ENCODE measurements around the gene PTRHD1. TPM values are rescaled to one million over a fixed set of nuclear protein-coding genes. Genes with fewer than 3 reads are reported as not detected.

Gene PTRHD1
- total and polyA plus RNA-seq, 2 of the 8 experiments (the other 6 are each of a cell fraction or from before 2014, with no cell fraction given): 46.2 to 91.9 TPM

DNA sequence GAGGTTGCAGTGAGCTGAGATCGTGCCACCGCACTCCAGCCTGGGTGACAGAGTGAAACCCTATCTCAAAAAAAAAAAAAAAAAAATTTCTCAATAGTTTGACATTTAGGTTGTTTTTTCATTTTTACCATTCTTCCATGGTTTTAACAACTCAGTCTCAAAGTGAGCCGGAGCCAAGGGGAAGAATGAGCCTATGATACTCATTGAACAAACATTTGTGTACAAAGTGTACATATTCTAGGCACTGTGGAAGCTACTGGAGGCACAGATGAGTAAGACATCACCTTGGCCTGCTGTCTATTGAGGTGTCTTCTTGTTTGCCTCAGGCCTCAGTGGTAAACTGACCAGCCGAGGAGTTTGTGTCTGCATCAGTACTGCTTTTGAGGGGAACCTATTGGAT lies 22.0 kb upstream of the PTRHD1 start:
- Histone ChIP-seq H2BK15ac (ENCODE audit: low read length) (no peak overlapping the region), H3K4ac (replicated peaks; ENCODE audit: insufficient read length, low read depth, low read length) (no peak overlapping the region), H3K4me2 (ENCODE audit: insufficient read depth in 1 of 2, low read depth in 2 of 2, low read length in 2 of 2) (no peak overlapping the region), H2BK20ac (ENCODE audit: low read length) (no peak overlapping the region), H3K79me2 (ENCODE audit: control insufficient read depth in 1 of 2, insufficient read depth in 2 of 2, low read length in 2 of 2) (peaks cover 0 to 44% of the 10 kb centered on the region in 2 experiments; a peak in 3 of 4 replicates), H4K8ac (ENCODE audit: extremely low read depth, insufficient read depth, low read length) (no peak overlapping the region), H3K18ac (ENCODE audit: extremely low read depth, low read length) (no peak overlapping the region), H4K91ac (replicated peaks; ENCODE audit: insufficient read length, low read length) (no peak overlapping the region), H2AFZ (ENCODE audit: low read length) (no peak overlapping the region), H3K36me3 (ENCODE audit: control insufficient read depth in 2 of 4, insufficient read depth in 4 of 4, low read length in 3 of 4) (peaks cover 22 to 61% (median 44%) of the 10 kb centered on the region in 4 experiments), H3K4me1 (replicated peaks in 1 of 4; ENCODE audit: control insufficient read depth in 3 of 4, insufficient read depth in 4 of 4, low read length in 3 of 4) (no peaks in the 10 kb centered on the region; a peak in 1 of 7 replicates), H3K9me3 (ENCODE audit: insufficient read depth in 2 of 2, low read depth in 1 of 2, low read length in 1 of 2) (no peaks in the 10 kb centered on the region), H3K14ac (ENCODE audit: insufficient read length) (no peak overlapping the region), H2BK120ac (replicated peaks; ENCODE audit: low read depth, low read length) (no peak overlapping the region), H2BK5ac (ENCODE audit: low read depth, low read length) (no peak overlapping the region), H3K23ac (ENCODE audit: insufficient read length) (no peak overlapping the region), H3K56ac (replicated peaks; ENCODE audit: insufficient read length, low read depth, low read length) (no peak overlapping the region), H4K5ac (ENCODE audit: insufficient read length, low read depth, low read length) (no peak overlapping the region), H2AK5ac (ENCODE audit: low read depth, low read length) (no peak overlapping the region), H4K20me1 (replicated peaks in 1 of 2; ENCODE audit: control insufficient read depth in 1 of 2, insufficient read depth in 2 of 2, low read length in 2 of 2) (peaks cover 12 to 14% of the 10 kb centered on the region in 2 experiments), H3K9ac (replicated peaks in 1 of 4; ENCODE audit: extremely low read depth in 1 of 4, low read depth in 3 of 4, low read length in 3 of 4) (no peak overlapping the region), H3K27ac (ENCODE audit: low read depth, low read length) (no peak overlapping the region), H3K79me1 (ENCODE audit: low read depth, low read length) (0 out of 2 replicates have a peak, but pooled peaks cover 9% of the 10 kb centered on the region), H2BK12ac (ENCODE audit: low read depth, low read length) (no peak overlapping the region), H3K27me3 (replicated peaks in 1 of 4; ENCODE audit: control insufficient read depth in 3 of 4, extremely low read depth in 1 of 4, insufficient read depth in 3 of 4, low read length in 3 of 4) (no peaks in the 10 kb centered on the region), H3K4me3 (ENCODE audit: extremely low read depth in 1 of 4, insufficient read depth in 2 of 4, low read depth in 3 of 4, low read length in 4 of 4) (no peak overlapping the region), H3K23me2 (ENCODE audit: low read depth, low read length) (no peaks in the 10 kb centered on the region)
- CTCF ChIA-PET (ENCODE audit: partially characterized antibody): interaction anchor here (1.1 to 3.0 kb wide), 7 partner anchors 9 to 406 kb away, joined by 3 to 8 read pairs (median 4); no protein-coding TSS in a partner anchor
- WGBS, 2 experiments (ENCODE audit: extremely low coverage in 1 of 2, insufficient coverage in 1 of 2, insufficient read length in 1 of 2, insufficient replicate concordance in 2 of 2, low coverage in 1 of 2, low lambda C conversion rate in 2 of 2, missing lambda C conversion rate in 1 of 2): 98% methylated on average over 4 of the region's 4 CpGs; no CpG with 5 or more reads in 1 of the 2 experiments
- POLR2A ChIA-PET (ENCODE audit: partially characterized antibody): interaction anchor here (0.7 to 1.0 kb wide), 2 partner anchors 8 to 11 kb away, joined by 3 read pairs; no protein-coding TSS in a partner anchor
- DNase-seq (ENCODE audit: low read depth in 1 of 2, low spot score in 2 of 2): peak in 1 of 2 experiments; percentile 8
- no peak for FAIRE-seq
- TF ChIP-seq SRF (IDR thresholded peaks at IDR 0.05; ENCODE audit: low read depth, low read length) (no peak), JUND (IDR thresholded peaks at IDR 0.05; ENCODE audit: low read length) (no peak), RNF2 (IDR thresholded peaks at IDR 0.05; ENCODE audit: borderline replicate concordance, low read depth, low read length, missing control alignments, poor library complexity, severe bottlenecking) (no peak), CEBPB (IDR thresholded peaks at IDR 0.05; ENCODE audit: low read depth, low read length) (no peak), TEAD4 (IDR thresholded peaks at IDR 0.05; ENCODE audit: low read depth, low read length) (no peak), RFX5 (IDR thresholded peaks at IDR 0.05; ENCODE audit: borderline replicate concordance, low read depth, low read length) (no peak), BRCA1 (IDR thresholded peaks at IDR 0.05; ENCODE audit: low read depth, low read length) (no peak), NRF1 (IDR thresholded peaks at IDR 0.05; ENCODE audit: low read depth, low read length) (no peak), SIN3A (conservative IDR thresholded peaks at IDR 0.05 in 1 of 2, IDR thresholded peaks at IDR 0.05 in 1 of 2; ENCODE audit: low read depth in 1 of 2, low read length in 2 of 2) (no peak), SAP30 (IDR thresholded peaks at IDR 0.05; ENCODE audit: insufficient read depth, insufficient replicate concordance, low read length) (no peak)
- TF ChIP-seq, protein P1, sequence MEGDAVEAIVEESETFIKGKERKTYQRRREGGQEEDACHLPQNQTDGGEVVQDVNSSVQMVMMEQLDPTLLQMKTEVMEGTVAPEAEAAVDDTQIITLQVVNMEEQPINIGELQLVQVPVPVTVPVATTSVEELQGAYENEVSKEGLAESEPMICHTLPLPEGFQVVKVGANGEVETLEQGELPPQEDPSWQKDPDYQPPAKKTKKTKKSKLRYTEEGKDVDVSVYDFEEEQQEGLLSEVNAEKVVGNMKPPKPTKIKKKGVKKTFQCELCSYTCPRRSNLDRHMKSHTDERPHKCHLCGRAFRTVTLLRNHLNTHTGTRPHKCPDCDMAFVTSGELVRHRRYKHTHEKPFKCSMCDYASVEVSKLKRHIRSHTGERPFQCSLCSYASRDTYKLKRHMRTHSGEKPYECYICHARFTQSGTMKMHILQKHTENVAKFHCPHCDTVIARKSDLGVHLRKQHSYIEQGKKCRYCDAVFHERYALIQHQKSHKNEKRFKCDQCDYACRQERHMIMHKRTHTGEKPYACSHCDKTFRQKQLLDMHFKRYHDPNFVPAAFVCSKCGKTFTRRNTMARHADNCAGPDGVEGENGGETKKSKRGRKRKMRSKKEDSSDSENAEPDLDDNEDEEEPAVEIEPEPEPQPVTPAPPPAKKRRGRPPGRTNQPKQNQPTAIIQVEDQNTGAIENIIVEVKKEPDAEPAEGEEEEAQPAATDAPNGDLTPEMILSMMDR (IDR thresholded peaks at IDR 0.05; ENCODE audit: control extremely low read depth in 1 of 3, insufficient read depth in 1 of 3, low read depth in 1 of 3, low read length in 3 of 3): no peak
